HCT116 (cell line): ENCODE measurements around the gene FAM234B.

Source experiments
- CEBPB ChIP-seq: IDR thresholded peaks from 2 replicates; pipeline ENCODE4 v1.6.1; 2012; ENCODE audit warnings: low read depth
- TF ChIP-seq, protein P1 (sequence below), 3 experiments: fragments of 200-600 bp in 1 of 3; sonication (generic) in 1 of 3; IDR thresholded peaks in 2 of 3; conservative IDR thresholded peaks in 1 of 3; 2 replicates each; pipeline ENCODE4 v1.5.1; 2012 to 2017; ENCODE audit warnings: low read depth in 2 of 3, low read length in 2 of 3, antibody characterized with exemption in 1 of 3, borderline replicate concordance in 1 of 3, control low read depth in 1 of 3, mild to moderate bottlenecking in 1 of 3, mixed read lengths in 1 of 3, mixed run types in 1 of 3, moderate library complexity in 1 of 3; ENCODE audit not compliant: insufficient read depth in 1 of 3
- TF ChIP-seq, protein P2 (sequence below): IDR thresholded peaks from 2 replicates; pipeline ENCODE4 v1.6.1; 2012

DNA sequence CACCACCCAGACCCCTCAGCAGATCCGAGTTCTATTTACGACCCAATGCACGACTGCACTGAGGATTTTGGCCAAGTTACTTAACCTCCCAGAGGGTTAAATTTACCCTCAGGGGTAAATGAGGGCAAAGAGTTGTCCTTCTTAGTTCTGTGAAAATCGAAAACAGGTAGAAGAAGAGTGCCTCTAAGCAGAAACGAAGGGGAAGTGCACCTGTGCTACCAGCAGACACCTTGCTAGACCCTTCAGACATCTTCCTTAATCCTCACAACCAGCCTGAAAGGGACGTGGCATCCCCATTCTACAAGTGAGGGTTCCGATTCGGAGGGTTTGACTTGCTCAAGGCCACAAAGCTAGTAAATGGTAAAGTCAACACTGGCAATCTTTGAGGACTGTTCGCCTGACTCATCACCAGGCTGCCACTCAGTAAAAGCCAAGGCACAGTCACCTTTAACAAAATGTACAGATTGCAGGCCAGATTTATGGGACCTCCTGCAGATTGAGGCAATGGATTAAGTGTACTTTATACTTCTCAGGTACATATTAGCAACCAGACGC, 57.7 kb downstream of the FAM234B start:
- TF ChIP-seq, protein P1, sequence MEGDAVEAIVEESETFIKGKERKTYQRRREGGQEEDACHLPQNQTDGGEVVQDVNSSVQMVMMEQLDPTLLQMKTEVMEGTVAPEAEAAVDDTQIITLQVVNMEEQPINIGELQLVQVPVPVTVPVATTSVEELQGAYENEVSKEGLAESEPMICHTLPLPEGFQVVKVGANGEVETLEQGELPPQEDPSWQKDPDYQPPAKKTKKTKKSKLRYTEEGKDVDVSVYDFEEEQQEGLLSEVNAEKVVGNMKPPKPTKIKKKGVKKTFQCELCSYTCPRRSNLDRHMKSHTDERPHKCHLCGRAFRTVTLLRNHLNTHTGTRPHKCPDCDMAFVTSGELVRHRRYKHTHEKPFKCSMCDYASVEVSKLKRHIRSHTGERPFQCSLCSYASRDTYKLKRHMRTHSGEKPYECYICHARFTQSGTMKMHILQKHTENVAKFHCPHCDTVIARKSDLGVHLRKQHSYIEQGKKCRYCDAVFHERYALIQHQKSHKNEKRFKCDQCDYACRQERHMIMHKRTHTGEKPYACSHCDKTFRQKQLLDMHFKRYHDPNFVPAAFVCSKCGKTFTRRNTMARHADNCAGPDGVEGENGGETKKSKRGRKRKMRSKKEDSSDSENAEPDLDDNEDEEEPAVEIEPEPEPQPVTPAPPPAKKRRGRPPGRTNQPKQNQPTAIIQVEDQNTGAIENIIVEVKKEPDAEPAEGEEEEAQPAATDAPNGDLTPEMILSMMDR (IDR thresholded peaks at IDR 0.05 in 2 of 3, conservative IDR thresholded peaks at IDR 0.05 in 1 of 3; ENCODE audit: borderline replicate concordance in 1 of 3, insufficient read depth in 1 of 3, low read depth in 2 of 3, low read length in 2 of 3) = no peak
- TF ChIP-seq, protein P2, sequence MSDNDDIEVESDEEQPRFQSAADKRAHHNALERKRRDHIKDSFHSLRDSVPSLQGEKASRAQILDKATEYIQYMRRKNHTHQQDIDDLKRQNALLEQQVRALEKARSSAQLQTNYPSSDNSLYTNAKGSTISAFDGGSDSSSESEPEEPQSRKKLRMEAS = no peak
- no peak for TF ChIP-seq CEBPB
